H1 (cell line): ENCODE results near the gene STARD9. TPM values are rescaled to one million over a fixed set of nuclear protein-coding genes. Genes with fewer than 3 reads are reported as not detected.

Source experiments
- CTCF ChIA-PET: fragments of 300-600 bp; sonication (Branson Sonifier 250); formaldehyde crosslinking; loops from one replicate; lab custom pipeline; 2021; ENCODE audit not compliant: partially characterized antibody; lab: Charles Lee
- POLR2A ChIA-PET: fragments of 300-600 bp; sonication (Branson Sonifier 250); formaldehyde crosslinking; loops from one replicate; lab custom pipeline; 2021; ENCODE audit warnings: inconsistent platforms; ENCODE audit not compliant: partially characterized antibody; lab: Charles Lee
- DNase-seq, 2 experiments: peaks; one replicate each; pipeline versions ENCODE4 v3.0.0 to v3.0.0-alpha.2; 2010 to 2022; ENCODE audit warnings: low spot score in 2 of 2, low read depth in 1 of 2, mixed read lengths in 1 of 2
- FAIRE-seq: peaks from 2 replicates; lab custom pipeline; 2011; peaks lifted over from hg19 to GRCh38; lab: Jason Lieb, UNC
- H2AFZ ChIP-seq: 2 replicates; pipeline ENCODE4 v1.8.1; 2012; ENCODE audit warnings: low read length, inconsistent platforms
- H2AK5ac ChIP-seq: 2 replicates; pipeline ENCODE4 v1.6.1; 2013; ENCODE audit warnings: low read depth, low read length
- H2BK120ac ChIP-seq: replicated peaks from 2 replicates; pipeline ENCODE3; 2013; ENCODE audit warnings: low read depth, low read length, inconsistent platforms
- H2BK12ac ChIP-seq: 2 replicates; pipeline ENCODE4 v1.6.1; 2013; ENCODE audit warnings: low read depth, low read length
- H2BK15ac ChIP-seq: 2 replicates; pipeline ENCODE4 v1.6.1; 2013; ENCODE audit warnings: low read length
- H2BK20ac ChIP-seq: 2 replicates; pipeline ENCODE4 v1.6.1; 2013; ENCODE audit warnings: low read length
- H2BK5ac ChIP-seq: 2 replicates; pipeline ENCODE4 v1.6.1; 2013; ENCODE audit warnings: low read depth, low read length
- H3K14ac ChIP-seq: 2 replicates; pipeline ENCODE4 v1.6.1; 2013; ENCODE audit warnings: inconsistent platforms; ENCODE audit not compliant: insufficient read length
- H3K18ac ChIP-seq: 2 replicates; pipeline ENCODE4 v1.6.1; 2013; ENCODE audit warnings: low read length; ENCODE audit errors: extremely low read depth
- H3K23ac ChIP-seq: 2 replicates; pipeline ENCODE4 v1.6.1; 2013; ENCODE audit warnings: inconsistent platforms; ENCODE audit not compliant: insufficient read length
- H3K23me2 ChIP-seq: 2 replicates; pipeline ENCODE4 v1.6.1; 2013; ENCODE audit warnings: low read depth, low read length
- H3K27ac ChIP-seq: 2 replicates; pipeline ENCODE4 v1.6.1; 2011; ENCODE audit warnings: low read depth, low read length, inconsistent platforms
- H3K27me3 ChIP-seq, 4 experiments: replicated peaks in 1 of 4; 1 replicate in 1 of 4; 2 replicates in 3 of 4; pipeline versions ENCODE4 v1.6.1 to v1.8.1; 2011 to 2013; ENCODE audit warnings: low read length in 3 of 4, mild to moderate bottlenecking in 3 of 4, inconsistent platforms in 2 of 4, mixed read lengths in 2 of 4, moderate library complexity in 1 of 4; ENCODE audit not compliant: control insufficient read depth in 3 of 4, insufficient read depth in 3 of 4; ENCODE audit errors: extremely low read depth in 1 of 4
- H3K36me3 ChIP-seq, 4 experiments: 2 replicates each; pipeline versions ENCODE4 v1.6.1 to v1.8.1; 2011 to 2013; ENCODE audit warnings: mild to moderate bottlenecking in 4 of 4, low read length in 3 of 4, moderate library complexity in 2 of 4, control low read depth in 1 of 4, inconsistent platforms in 1 of 4; ENCODE audit not compliant: insufficient read depth in 4 of 4, control insufficient read depth in 2 of 4
- H3K4ac ChIP-seq: replicated peaks from 2 replicates; pipeline ENCODE3; 2013; ENCODE audit warnings: low read length, low read depth, mixed read lengths, inconsistent platforms; ENCODE audit not compliant: insufficient read length
- H3K4me1 ChIP-seq, 4 experiments: replicated peaks in 1 of 4; 1 replicate in 1 of 4; 2 replicates in 3 of 4; pipeline versions ENCODE4 v1.6.1 to v1.8.1; 2011 to 2013; ENCODE audit warnings: low read length in 3 of 4, inconsistent platforms in 2 of 4, mixed read lengths in 1 of 4; ENCODE audit not compliant: insufficient read depth in 4 of 4, control insufficient read depth in 3 of 4
- H3K4me2 ChIP-seq, 2 experiments: 2 replicates each; pipeline versions ENCODE4 v1.6.1 to v1.8.1; 2011 to 2013; ENCODE audit warnings: low read depth in 2 of 2, low read length in 2 of 2, control low read depth in 1 of 2, inconsistent platforms in 1 of 2, mild to moderate bottlenecking in 1 of 2; ENCODE audit not compliant: insufficient read depth in 1 of 2
- H3K4me3 ChIP-seq, 4 experiments: fragments of 200-600, 300-600 bp in 1 of 4; sonication (generic), shearing (Covaris generic), sonication (Bioruptor Twin) in 1 of 4; 2 replicates each; pipeline versions ENCODE4 v1.5.1 to v1.8.1; 2011 to 2016; ENCODE audit warnings: low read length in 4 of 4, low read depth in 3 of 4, control low read depth in 2 of 4, inconsistent platforms in 2 of 4, mild to moderate bottlenecking in 2 of 4, mixed read lengths in 1 of 4, moderate library complexity in 1 of 4; ENCODE audit not compliant: insufficient read depth in 2 of 4; ENCODE audit errors: extremely low read depth in 1 of 4
- H3K56ac ChIP-seq: replicated peaks from 2 replicates; pipeline ENCODE3; 2013; ENCODE audit warnings: low read depth, mild to moderate bottlenecking, mixed read lengths, low read length, inconsistent platforms; ENCODE audit not compliant: insufficient read length
- H3K79me1 ChIP-seq: 2 replicates; pipeline ENCODE4 v1.6.1; 2013; ENCODE audit warnings: low read depth, low read length, control low read depth
- H3K79me2 ChIP-seq, 2 experiments: 2 replicates each; pipeline versions ENCODE4 v1.6.1 to v1.8.1; 2012 to 2013; ENCODE audit warnings: low read length in 2 of 2, mild to moderate bottlenecking in 2 of 2, inconsistent platforms in 1 of 2; ENCODE audit not compliant: insufficient read depth in 2 of 2, control insufficient read depth in 1 of 2
- H3K9ac ChIP-seq, 4 experiments: replicated peaks in 1 of 4; 1 replicate in 1 of 4; 2 replicates in 3 of 4; pipeline versions ENCODE4 v1.6.1 to v1.8.1; 2011 to 2013; ENCODE audit warnings: low read depth in 3 of 4, low read length in 3 of 4, control low read depth in 2 of 4, mild to moderate bottlenecking in 2 of 4, moderate library complexity in 2 of 4, inconsistent platforms in 1 of 4; ENCODE audit errors: extremely low read depth in 1 of 4
- H3K9me3 ChIP-seq, 2 experiments: 2 replicates each; pipeline versions ENCODE4 v1.6.1 to v1.8.1; 2012 to 2013; ENCODE audit warnings: mild to moderate bottlenecking in 2 of 2, moderate library complexity in 2 of 2, control low read depth in 1 of 2, inconsistent platforms in 1 of 2, low read depth in 1 of 2, low read length in 1 of 2, mixed read lengths in 1 of 2; ENCODE audit not compliant: insufficient read depth in 2 of 2
- H4K20me1 ChIP-seq, 2 experiments: replicated peaks in 1 of 2; 2 replicates each; pipeline versions ENCODE3 to v1.8.1; 2011 to 2013; ENCODE audit warnings: inconsistent platforms in 2 of 2, low read length in 2 of 2, mild to moderate bottlenecking in 1 of 2; ENCODE audit not compliant: insufficient read depth in 2 of 2, control insufficient read depth in 1 of 2
- H4K5ac ChIP-seq: 2 replicates; pipeline ENCODE4 v1.6.1; 2013; ENCODE audit warnings: low read length, low read depth, mixed read lengths, inconsistent platforms; ENCODE audit not compliant: insufficient read length
- H4K8ac ChIP-seq: 2 replicates; pipeline ENCODE4 v1.8.0; 2013; ENCODE audit warnings: mild to moderate bottlenecking, moderate library complexity, low read length, inconsistent platforms; ENCODE audit not compliant: insufficient read depth; ENCODE audit errors: extremely low read depth
- H4K91ac ChIP-seq: replicated peaks from 2 replicates; pipeline ENCODE3; 2013; ENCODE audit warnings: low read length, mixed read lengths, inconsistent platforms; ENCODE audit not compliant: insufficient read length
- CTBP2 ChIP-seq: IDR thresholded peaks from 2 replicates; pipeline ENCODE4 v1.7.0; 2011; ENCODE audit warnings: borderline replicate concordance, mild to moderate bottlenecking, moderate library complexity, mixed read lengths, low read length; ENCODE audit not compliant: insufficient read depth, insufficient read length
- EP300 ChIP-seq, 2 experiments: IDR thresholded peaks; 1 replicate in 1 of 2; 2 replicates in 1 of 2; pipeline ENCODE4 v1.6.1; 2011 to 2012; ENCODE audit warnings: low read depth in 2 of 2, low read length in 2 of 2, mild to moderate bottlenecking in 2 of 2, borderline replicate concordance in 1 of 2, inconsistent platforms in 1 of 2, moderate library complexity in 1 of 2
- EZH2 ChIP-seq: fragments of 200-600 bp; sonication (generic); IDR thresholded peaks from 2 replicates; pipeline ENCODE4 v1.7.1; 2012; ENCODE audit warnings: low read depth, mild to moderate bottlenecking, moderate library complexity, low read length, inconsistent platforms; ENCODE audit not compliant: severe bottlenecking
- HDAC6 ChIP-seq: IDR thresholded peaks from one replicate; pipeline ENCODE4 v1.7.1; 2012; ENCODE audit warnings: low read depth, mild to moderate bottlenecking, inconsistent platforms, low read length, moderate library complexity
- PHF8 ChIP-seq: fragments of 200-600 bp; sonication (generic); conservative IDR thresholded peaks from 2 replicates; pipeline ENCODE4 v1.7.1; 2012; ENCODE audit warnings: low read depth, mild to moderate bottlenecking, inconsistent platforms, low read length, moderate library complexity
- RBBP5 ChIP-seq: IDR thresholded peaks from 2 replicates; pipeline ENCODE4 v1.7.1; 2012; ENCODE audit warnings: low read depth, mild to moderate bottlenecking, inconsistent platforms, low read length, moderate library complexity, borderline replicate concordance
- RFX5 ChIP-seq: IDR thresholded peaks from 2 replicates; pipeline ENCODE4 v1.6.1; 2011; ENCODE audit warnings: low read depth, low read length, improper control_type of control experiment, borderline replicate concordance
- RNF2 ChIP-seq: fragments of 200-900, 300-1000 bp; sonication (generic); IDR thresholded peaks from 2 replicates; pipeline ENCODE4 v1.7.1; 2016; ENCODE audit warnings: borderline replicate concordance, low read depth, mild to moderate bottlenecking, antibody characterized with exemption, low read length; ENCODE audit not compliant: poor library complexity, severe bottlenecking; ENCODE audit errors: missing control alignments
- TAF7 ChIP-seq: optimal IDR thresholded peaks from 2 replicates; pipeline ENCODE3; 2011; ENCODE audit warnings: low read depth, mild to moderate bottlenecking, inconsistent platforms, low read length, moderate library complexity, borderline replicate concordance
- USF2 ChIP-seq: IDR thresholded peaks from 2 replicates; pipeline ENCODE4 v1.6.1; 2011; ENCODE audit warnings: low read length, improper control_type of control experiment
- YY1 ChIP-seq: IDR thresholded peaks from 2 replicates; pipeline ENCODE4 v1.6.1; 2011; ENCODE audit warnings: low read depth, mild to moderate bottlenecking, low read length
- WGBS, 2 experiments: shearing (Covaris generic) in 1 of 2; methylation state at CpG; one replicate each; pipeline versions ENCODE4 v1.1.6 to v1.1.7; 2013 to 2015; ENCODE audit warnings: low lambda C conversion rate in 2 of 2, mixed read lengths in 2 of 2, inconsistent platforms in 1 of 2, low coverage in 1 of 2, missing lambda C conversion rate in 1 of 2; ENCODE audit not compliant: insufficient replicate concordance in 2 of 2, insufficient coverage in 1 of 2, insufficient read length in 1 of 2; ENCODE audit errors: extremely low coverage in 1 of 2, missing lambda C conversion rate in 1 of 2; 5-methylcytosine and 5-hydroxymethylcytosine counted together
- polyA plus RNA-seq, 7 experiments: library from polyadenylated mRNA; depleted of rRNA in 3 of 7; stranded (reverse) in 5 of 7; unstranded in 2 of 7; fragments of >200 nt in 5 of 7; fragments of 200-250 nt in 2 of 7; gene quantifications; 1 replicate in 5 of 7; 2 replicates in 1 of 7; 4 replicates in 1 of 7; pipeline versions ENCODE4 v1.2.1 to v1.2.3, GENCODE V29; 2011 to 2013; ENCODE audit warnings: missing spikeins in 2 of 7, mixed read lengths in 2 of 7
- total RNA-seq: library from RNA; stranded (reverse); fragmentation: NEBNext Ultra II Directional; extraction: Animal tissue kit (Norgen Biotek cat#: 25700); gene quantifications from 2 replicates; pipeline ENCODE4 v1.2.1, GENCODE V29; 2021

Gene STARD9
- total and polyA plus RNA-seq, 2 of the 8 experiments (the other 6 are each of a cell fraction or from before 2014, with no cell fraction given), result 2.8 to 7.0 TPM

- Histone ChIP-seq H3K23ac (no peak overlapping the region), H3K56ac (no peak overlapping the region), H3K9me3 (peaks cover 0 to 4% of the 10 kb centered on the region in 2 experiments; a peak in 1 of 4 replicates), H3K4me2 (no peak overlapping the region), H2BK20ac (no peak overlapping the region), H3K14ac (no peak overlapping the region), H2BK120ac (no peak overlapping the region), H3K23me2 (no peaks in the 10 kb centered on the region), H2BK5ac (0 out of 2 replicates have a peak overlapping the region, but pooled peaks have one; percentile 52), H3K27ac (no peak overlapping the region), H3K4me3 (no peak overlapping the region; a peak in 1 of 8 replicates), H3K4ac (no peak overlapping the region), H3K4me1 (peaks cover 0 to 4% (median under 1%) of the 10 kb centered on the region in 4 experiments; a peak in 6 of 7 replicates), H3K18ac (no peak overlapping the region), H2AFZ (no peak overlapping the region), H3K27me3 (no peaks in the 10 kb centered on the region), H3K79me1 (peaks cover 3% of the 10 kb centered on the region; the same call in 1 of the 2 replicates), H3K9ac (no peak overlapping the region), H2BK15ac (no peak overlapping the region), H2BK12ac (no peak overlapping the region), H4K20me1 (peaks cover 0 to 7% of the 10 kb centered on the region in 2 experiments), H3K79me2 (0 out of 4 replicates have a peak, but pooled peaks cover 0 to 3% of the 10 kb centered on the region in 2 experiments), H3K36me3 (no peaks in the 10 kb centered on the region), H4K91ac (no peak overlapping the region), H4K5ac (no peak overlapping the region), H4K8ac (no peak overlapping the region), H2AK5ac (no peak overlapping the region)
- POLR2A ChIA-PET, result no interaction called here
- DNase-seq (no peak), FAIRE-seq (no peak)
- CTCF ChIA-PET, result interaction anchor here (1.3 to 2.8 kb wide), 2 partner anchors 21 to 42 kb away, joined by 3 to 12 read pairs; no protein-coding TSS in a partner anchor
- TF ChIP-seq HDAC6 (no peak), RFX5 (no peak), TAF7 (no peak), EP300 (IDR thresholded peaks at IDR 0.05; ENCODE audit: borderline replicate concordance in 1 of 2, low read depth in 2 of 2, low read length in 2 of 2) (no peak), RNF2 (no peak), CTBP2 (no peak), PHF8 (no peak), RBBP5 (no peak), USF2 (no peak), YY1 (no peak), EZH2 (no peak)
- 73% methylated on average over 2 of the region's 2 CpGs; no CpG with 5 or more reads in 1 of the 2 experiments for WGBS, 2 experiments
These were observed 183.7 kb downstream of the STARD9 start for GRCh38 chr15:42759093-42759492.
